NCI-H82 treated with DMSO at 0.1 percent for 48 hours (cell line): ENCODE results near the gene ALKAL2.

Source experiments
- DNase-seq: peaks from one replicate; lab custom pipeline; 2025; ENCODE audit not compliant: unreplicated experiment; lab: John Stamatoyannopoulos, UW

ALKAL2 gene

DNA sequence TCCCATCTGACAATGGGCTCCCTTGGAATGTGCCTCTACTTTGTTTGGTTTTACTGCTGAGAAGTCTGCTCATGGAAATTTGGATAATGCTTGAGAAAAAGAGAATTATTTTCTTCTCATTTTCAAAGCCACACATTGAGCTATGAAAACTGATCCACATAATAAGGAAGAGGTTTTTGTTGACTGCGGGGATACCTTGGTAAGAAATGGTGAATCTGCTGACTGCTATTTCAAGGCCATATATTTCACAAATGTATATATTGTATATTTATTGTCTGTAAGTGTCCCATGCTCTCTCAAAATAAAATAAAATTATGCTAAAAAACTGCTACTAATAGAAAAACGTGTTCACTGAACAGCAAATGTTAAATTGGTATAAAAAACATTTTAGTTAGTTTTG, 39.2 kb downstream of the ALKAL2 start:
- no peak for DNase-seq

DNA sequence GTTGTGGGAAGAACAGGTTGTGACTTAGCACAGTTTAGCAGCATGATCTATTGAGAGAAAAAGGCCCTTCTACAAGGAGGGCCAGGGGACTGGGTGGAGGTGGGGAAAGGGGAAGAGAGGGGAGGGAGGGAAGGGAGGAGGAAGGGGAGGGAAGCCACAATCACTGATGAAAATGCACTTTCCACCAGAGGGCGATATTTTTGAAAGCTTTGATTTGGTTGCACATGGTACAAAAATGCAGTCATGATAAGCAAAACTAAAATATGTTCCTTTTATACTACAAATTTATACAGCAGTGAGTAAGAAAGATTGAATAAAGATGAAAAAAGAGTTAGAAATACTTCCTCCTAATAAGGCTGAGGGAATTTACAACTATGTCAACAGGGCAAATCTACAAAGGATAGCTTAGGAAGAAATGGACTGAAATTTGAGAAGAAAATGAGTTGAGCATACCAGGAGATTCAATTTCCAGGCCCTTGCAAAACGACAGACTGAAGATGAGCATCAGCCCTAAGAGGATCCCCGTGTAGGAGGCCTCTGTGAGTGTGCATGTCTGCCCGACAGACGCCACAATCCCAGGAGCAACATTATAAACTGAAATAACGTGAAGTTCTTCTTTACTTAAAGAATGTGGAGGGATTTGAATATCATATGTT, 41.3 kb downstream of the ALKAL2 start:
- DNase-seq: peak; percentile 12

DNA sequence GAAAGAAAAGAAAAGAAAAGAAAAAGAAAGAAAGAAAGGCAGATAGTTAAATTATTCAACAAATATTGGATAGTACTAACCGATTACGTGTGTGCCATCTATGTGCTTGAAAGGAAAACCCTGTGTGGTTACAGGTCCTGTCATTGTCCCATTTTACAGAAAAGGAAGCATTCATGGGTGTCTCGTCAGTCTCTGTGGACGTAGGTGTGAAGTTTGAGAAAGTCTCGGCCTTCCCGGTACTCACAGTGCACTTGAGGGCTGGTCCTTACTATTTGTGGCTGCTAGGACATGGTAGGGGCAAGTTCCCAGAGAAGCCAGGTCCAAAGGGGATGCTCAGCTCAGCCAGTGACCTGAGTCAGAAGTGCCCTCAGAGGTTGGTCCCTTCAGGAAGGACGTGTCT, 43.3 kb downstream of the ALKAL2 start:
- no peak for DNase-seq

DNA sequence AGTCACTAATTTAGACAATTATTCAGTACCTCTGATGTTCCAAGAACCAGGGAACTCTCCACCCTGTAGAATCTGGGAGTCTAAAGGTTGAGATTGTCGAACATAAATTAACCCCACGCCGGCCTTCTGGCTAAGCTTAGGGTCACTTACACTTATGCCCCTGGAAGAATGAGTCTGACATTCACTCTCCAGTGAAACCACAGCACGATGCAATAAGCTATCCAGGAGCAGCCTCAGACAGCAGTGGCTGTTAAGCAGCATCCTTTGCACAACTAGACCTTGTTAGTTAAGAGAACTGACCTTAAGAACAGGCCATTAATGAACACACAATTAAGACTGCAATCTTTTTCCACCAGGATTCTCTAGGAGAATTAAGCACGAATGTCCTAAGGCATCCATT, 49.0 kb downstream of the ALKAL2 start:
- no peak for DNase-seq

DNA sequence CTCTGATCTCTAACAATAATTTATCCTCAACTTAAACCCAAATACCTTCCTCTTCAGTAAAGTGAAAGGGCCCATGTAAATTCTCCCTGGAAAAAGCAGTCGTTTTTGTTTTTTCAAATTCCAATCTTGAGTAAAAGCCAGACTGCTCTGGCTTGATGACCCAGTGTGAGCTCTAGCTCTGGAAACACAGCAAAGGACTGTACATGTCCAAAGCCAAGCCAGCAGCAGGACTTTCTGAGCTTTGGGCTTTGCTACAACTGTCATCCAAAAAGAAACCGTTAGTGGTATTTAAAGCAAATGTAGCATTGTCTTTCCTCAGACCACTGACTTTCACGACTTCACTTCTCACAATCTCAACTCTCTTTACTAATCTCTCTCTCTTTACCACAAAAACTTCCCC, 49.5 kb downstream of the ALKAL2 start:
- DNase-seq: no peak

DNA sequence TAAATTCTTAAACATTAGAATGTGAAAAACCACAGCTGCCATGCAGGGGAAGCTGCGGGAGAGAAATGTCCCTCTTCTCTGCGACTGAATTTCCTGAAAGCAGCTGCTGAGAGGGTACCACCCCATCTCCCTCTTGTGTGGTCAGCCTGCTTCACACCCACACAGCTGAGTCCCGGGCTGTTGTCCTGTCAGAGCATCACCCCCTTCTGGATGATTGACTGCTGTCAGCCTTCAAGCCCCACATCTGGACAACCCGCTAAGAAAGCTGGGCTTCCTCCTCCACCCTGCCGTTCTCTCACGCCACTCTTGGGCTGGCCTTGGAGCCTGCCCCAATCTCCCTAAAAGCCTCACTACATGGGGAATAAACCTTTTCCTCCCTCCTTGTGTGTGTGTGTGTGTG, 50.0 kb downstream of the ALKAL2 start:
- DNase-seq: no peak

DNA sequence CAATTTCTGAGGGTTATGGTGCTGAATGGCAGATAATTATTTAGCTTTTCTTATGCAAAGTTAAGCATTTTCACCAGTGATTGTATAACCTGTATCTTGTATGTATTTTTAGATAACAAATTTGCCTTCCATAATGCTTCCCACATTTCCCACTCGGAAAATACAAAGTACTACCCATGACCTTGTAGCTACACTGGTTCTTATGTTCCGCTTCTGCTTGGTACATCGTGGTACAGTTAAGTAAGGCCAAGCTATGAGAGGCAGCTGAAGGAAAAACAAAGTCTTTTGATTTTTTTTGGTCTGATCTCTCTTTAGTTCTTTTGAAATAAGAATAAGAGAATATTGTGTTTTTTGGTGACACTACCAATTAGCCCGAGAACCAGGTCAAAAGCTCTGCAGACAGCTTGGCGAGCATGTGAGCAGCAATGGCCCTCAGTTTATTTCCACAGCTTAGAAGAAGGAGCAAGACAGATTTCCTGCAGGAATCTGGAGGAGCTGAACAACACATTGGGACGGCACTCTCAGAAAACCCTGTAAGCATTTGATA, 50.8 kb downstream of the ALKAL2 start:
- DNase-seq: no peak

DNA sequence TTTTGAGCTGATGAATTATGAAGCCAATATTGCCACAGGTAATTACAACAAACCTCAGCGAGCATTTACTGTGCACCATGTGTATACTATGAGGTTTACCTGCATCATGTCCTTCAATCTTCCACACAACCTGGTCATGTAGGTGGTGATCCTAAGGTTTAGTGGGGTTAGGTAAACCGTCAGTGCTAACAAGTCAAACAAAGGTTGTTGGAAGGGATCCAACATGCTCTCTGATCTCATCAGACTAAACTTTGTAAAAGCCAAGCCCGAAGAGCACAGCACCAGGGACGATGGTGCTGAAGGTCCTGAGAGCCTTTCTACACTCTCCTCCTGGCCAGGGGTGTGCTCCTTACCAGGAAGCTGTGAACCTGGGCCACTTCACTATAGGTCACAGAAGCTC, 53.5 kb downstream of the ALKAL2 start:
- DNase-seq: no peak

DNA sequence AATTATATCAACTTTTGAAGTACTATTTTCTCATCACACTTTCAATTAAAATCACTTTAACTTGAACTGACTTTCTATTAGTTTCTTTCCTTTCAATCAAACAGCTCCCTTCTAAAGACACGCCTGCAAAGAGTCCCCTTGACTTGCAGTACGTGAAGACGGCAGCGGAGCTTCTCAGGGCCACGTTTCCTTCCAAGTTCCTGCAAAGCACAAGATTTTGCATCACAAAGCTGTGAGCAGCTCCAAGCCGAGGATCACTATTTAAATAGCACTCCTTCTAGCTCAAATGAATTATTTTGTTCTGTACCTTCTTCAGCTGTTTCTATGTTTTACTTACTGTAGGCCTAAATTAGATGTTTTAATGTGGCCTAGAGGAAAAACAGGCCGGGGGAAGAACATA, 54.9 kb downstream of the ALKAL2 start:
- DNase-seq: no peak

DNA sequence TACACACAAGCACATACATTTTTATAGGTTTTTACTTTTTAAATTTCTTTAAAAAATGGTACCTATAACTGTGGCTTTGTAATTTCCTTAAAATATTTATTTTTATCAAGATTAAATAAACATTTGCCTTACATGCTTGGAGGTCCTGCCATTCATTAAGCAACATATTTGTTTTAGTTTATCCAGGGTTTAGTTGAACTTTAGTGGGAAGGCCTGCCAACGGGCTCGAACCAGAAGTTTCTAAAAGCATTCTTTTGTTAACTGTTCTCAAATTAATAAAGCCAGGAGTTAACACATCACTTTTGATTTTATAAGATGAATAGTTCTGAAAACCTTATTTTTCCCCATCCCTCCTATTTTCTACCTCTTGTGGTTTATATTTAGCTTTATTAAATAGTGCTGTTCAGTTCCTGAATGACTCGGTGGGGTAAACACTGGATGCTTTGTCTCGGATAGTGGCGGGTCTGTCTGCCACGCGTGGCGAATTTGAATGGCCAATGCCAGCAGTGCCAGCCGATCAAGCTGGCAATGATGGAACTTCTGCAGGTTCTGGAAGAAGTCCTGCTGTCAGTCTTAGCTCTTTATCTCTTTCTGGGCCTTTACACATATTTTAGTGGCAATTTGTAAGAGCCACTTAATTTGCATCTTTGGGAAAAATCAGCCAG, 56.2 kb downstream of the ALKAL2 start:
- DNase-seq: no peak
